GM18517 (cell line): ENCODE results near the gene SYK.
"Not testable (repeated sequence)": the region's sequence is repeated elsewhere in the genome, so short reads cannot be mapped to it uniquely, and the experiment has no call there.

Experiments used
- ATAC-seq: cut with Tn5 transposase; IDR thresholded peaks from one replicate; pipeline ENCODE4 v1.9.1; 2021; ENCODE audit warnings: mild to moderate bottlenecking, moderate library complexity; ENCODE audit not compliant: unreplicated experiment

SYK gene

DNA sequence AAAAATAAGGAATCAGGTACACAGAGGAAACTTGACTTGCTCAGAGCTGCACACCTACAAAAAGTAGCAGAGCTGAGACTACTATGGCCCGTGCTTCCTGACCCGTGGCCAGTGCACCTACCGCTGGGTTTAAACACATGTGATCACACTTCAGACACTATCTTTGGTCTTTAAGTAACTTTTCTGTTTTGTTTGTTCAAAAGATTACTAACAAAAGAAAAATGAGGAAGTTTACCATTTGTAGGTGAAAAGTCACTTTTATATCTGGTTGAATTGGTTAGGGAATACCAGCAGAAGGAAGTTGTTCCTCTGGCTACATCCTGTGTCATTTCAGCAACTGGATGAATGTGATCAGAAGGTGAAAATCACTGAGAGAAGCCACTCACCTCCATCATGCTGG is 6.5 kb upstream of the SYK start:
- peak; percentile 43 for ATAC-seq

DNA sequence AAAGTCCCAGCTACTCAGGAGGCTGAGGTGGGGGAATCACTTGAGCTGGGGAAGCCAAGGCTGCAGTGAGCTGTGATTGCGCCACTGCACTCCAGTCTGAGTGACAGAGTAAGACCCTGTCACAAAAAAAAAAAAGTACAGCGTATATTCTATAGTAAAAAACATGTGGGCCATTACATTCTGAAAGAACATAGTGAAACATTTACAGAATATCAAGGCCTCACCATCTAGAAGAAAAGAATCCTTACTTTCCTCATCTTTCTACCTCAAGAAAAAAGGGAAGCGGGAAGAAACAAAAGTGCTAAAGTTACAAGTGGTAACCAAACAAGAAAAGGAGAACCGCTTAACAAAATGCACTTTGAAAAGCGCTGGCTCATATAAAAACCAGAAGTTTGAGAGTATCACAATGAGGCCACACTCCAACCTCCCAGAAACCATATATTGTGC is 5.7 kb upstream of the SYK start:
- no peak for ATAC-seq

DNA sequence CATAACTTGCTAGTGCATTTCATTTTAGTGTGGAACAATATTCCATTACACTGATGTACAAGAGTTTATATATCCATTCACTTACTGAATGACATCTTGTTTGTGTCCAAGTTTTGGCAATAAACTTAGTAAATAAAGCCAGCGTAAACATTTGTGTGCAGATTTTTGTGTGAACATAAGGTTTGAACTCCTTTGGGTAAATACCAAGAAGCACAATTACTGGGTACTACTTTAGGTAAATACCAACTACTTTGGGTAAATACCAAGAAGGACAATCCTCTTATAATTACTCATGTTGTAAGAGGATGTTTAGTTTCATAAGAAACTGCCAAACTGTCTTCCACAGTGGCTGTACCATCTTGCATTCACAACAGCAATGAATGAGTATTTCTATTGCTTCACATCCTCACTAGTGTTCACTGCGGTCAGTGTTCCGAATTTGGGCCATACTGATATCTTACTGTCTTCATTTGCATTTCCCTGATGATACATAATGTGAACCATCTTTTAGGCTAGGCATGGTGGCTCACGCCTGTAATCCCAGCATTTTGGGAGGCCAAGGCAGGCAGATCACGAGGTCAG is 2.3 kb upstream of the SYK start:
- ATAC-seq, result no peak

DNA sequence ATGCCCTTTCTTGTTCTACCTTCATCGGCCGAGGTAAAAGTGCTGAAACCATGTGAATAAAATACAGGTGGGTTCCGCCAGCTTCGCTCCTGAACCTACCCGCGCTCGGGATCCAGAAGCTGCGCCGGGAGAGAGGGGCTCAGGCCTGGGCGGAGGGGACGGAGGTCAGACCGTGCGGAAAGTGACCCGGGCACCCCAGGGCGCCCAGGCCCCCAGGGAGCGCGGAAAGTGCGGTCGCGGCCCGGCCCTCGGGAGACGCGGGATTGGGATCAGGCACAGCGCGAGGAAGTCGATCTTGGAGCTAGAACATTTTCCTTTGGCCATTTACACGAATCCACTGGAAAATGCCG is 329 bp downstream of the SYK start:
- peak; percentile 0 for ATAC-seq

DNA sequence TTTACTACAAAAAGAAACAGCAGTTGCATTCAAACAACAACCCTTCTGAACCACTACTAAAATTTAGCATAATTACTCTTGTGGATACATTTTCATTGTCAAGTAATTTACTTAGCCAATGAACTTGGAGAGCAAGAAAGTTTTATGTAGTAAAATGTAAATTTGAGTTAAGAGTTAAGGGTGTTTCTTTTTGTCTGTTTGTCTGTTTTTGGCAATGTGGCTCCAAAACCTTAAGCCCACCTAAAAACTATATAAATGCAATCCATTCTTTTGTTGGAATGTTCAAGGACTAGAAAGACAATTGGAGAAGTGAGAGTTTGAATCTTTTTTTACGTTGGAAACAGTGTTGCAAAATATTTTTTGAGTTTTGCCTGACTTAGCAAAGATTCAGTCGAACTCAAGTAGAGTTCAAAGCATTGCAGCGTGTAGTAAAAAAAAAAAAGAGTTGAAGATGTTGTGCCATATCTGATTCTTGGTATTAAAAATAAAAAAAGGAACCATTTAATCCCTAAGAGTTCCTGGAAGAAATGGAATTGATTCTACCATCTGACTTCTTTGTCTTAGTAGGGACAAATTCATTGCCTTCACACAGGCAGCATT is 867 bp downstream of the SYK start:
- no peak for ATAC-seq

DNA sequence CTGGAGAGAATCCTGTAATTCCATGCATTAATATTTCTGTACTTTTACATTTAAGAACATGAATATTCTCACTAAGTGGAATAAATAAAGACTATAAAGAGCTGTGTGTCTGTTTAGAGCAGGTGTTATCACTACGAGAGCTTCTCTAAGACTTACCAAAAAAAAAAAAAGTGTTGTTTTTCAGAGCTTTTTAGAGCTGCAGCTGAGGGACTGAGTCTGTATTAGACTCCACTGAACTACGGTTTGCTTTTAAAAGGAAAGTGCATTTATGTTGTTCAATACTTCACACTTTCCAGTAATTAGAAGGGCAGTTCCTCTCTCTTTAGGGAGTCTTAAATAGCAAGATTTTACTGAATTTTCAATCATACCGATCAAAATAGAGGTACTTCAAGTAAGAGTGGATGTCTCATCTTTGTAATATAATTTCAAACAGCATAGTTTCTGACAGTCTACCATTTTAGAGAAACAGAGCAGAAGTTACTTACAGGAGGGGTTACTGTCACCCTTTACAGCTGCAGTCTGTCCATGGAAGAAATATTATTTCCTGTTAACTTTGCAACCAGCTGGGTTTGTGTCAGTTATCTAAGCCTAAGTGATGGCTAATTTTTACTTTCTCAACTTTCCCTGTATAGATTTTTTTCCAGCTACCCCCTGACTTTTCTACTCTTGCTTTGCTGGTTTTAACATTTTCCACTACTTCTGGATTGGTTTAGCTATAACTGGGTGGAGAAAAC is 2.4 kb downstream of the SYK start:
- no peak for ATAC-seq

DNA sequence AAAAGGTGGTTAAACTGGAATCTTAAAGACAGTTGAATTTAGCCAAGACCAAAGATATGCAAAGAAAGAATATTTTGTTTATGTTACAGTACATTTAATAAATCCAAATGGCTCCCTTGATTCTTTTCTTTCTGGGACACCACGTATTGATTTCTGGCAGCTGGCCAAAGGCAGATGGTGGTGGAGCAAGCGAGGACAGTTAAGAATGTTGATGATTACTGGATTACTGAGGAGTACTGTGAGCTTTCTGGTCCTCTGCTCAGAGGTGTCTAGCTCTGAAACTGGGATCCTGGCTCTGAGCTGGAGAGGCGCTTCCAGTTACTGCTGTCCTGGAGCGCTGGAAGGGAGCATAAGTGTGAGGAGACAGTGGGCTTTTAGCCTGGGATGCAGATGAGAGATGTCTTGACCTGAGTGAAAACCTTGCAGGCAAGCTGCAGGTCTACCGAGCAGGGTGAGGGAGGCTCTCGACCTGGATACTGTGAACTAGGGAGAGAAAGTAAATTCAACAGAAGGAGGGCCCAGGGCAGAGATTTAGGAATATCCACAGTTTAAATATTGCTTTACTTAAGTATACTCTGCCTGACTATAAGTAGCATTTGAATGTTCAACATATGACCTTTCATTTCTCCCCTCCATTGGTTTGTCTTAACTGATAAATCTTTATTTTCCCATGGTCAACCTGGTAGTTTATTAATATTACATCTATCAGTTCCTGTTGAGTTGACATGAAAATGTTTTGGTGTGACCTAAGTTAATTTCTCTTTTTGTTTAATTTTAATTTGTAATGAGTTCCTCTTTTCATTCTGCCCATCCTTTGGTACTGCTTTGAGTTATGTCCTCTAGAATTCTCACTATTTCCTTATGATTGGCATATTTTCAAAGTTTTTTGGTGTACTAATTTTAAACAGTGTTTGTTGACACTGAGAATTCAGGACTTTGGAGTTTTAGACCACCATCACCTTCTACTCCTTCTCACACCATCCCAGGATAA is 3.7 kb downstream of the SYK start:
- ATAC-seq, result no peak

DNA sequence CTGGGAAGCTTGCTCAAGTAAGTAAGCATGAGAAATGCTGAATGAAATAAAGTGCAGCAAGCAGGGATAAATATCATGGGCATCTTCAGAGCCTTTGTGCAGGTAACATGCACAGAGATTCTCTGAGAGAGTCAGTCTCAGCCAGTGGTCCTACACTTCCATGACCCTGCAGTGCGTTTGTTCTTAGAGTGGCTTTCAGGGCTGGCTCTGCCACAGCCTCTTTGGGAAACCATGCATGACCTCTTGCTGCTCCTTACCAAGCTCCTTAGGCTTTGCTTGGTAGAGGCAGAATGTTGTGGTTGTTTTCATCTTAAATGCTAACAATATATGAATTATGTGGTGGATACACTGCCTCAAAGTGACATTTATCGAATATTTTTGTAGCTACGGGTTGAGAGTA is 5.4 kb downstream of the SYK start:
- no peak for ATAC-seq

DNA sequence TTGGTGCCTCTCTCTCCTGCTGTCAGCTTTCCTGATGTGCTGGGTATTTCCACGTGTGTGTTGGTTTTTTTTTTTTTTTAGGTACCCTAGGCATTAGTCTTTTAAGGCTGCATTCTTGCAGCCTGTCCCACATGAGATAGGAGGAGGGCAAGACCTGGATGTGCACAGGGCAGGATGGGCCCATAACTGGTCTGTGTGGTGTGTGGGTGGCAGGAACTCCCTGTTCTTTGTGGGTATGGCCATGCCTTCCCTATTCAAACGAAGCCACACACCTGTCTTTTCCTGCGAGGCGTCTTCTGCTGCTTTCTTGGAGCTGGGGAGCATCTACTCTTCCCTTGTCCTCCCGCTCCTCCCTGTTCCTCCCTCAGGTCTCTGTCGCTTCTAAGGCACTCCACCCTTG is 6.8 kb downstream of the SYK start:
- ATAC-seq, result no peak

DNA sequence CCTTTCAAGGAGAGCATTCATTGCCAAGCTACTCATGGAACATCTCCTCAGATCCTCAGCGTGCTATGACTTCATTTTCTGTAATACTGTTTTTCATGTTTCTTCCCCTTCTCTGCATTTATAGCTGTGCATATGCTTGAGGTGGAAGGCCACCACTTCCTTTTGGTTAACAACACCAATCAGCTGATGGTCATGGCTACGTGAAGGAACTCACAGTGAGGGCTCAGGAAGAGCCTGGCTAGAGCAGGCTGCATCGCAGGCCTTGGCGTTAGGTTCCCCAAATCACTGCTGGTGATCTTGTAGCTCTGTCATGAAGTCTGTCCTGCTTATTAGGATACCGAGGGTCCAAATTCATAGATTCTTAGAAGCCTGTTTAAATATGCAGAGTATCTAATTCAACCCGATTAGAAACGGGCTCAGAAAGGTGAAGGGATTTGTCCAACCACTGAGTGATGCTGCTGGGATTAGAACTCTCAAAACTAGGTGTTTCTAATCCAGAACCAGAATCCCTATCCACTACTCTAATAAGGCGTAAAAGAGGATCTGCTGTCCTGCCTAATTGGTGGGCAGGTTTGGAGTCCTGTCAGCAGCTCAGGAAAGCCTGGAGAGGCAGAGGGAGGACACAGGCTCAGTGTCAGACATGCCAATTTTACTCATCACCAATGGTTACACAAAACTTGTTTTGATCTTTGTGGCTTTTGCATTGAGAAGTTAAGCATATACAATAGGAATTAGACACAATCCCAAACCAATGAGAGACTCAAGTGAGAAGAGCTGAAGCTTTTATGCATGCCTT is 7.5 kb downstream of the SYK start:
- no peak for ATAC-seq

DNA sequence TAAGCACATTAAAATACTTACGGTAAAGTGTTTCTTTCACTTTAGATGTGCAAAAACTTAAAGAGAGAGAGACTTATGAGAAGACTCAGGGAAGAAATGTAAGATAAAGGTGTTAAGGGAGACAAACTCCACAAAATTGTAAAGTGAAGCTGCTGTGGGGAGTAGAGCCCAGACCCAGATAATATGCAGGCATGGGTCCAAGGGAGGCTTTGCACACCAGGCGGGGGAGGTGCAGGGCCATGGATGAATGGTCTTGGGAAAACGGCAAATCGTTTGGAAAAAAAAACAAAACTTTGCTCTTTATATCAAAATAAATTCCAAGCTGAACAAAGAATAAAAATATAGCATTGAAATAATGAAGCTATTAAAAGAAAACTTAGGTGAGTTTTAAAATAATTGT is 9.1 kb downstream of the SYK start:
- ATAC-seq, result no peak

DNA sequence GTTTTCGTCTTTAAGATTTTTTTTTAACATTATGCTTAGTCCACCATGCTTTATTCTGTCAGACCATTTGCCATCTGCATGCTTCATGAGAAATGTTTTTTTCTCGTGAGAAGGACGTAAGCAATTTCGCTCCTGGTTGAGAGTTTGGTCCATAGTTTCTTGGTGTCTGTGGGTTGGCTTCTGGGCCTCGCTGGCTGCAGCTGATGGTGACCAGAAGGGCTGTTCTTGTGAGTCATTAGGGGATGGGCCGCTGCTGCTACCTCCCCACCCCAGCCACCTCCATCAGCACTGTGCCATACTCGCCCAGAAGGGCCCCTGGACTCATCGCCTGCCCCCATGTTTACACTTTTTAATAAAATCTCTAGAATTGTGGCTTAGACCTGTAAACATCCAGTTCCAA is 11.4 kb downstream of the SYK start:
- no peak for ATAC-seq

DNA sequence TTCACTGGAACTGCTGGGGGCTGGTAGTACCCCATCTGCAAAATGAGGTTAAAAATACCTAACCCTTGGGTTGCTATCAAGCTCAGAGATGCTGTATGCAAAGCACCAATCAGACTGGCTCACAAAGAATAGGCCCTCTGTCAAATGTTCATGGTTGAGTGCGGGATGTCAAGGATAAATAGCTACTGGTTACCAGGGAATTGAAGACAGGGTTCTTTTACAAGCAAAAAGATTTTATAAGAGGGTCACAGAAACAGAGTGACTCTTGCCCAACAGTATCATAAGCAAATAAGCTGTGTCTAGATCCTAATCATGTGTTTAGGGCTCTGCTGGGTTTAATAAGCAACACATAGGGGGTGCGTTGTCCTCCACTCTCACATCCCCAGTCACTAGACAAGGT is 11.9 kb downstream of the SYK start:
- no peak for ATAC-seq

DNA sequence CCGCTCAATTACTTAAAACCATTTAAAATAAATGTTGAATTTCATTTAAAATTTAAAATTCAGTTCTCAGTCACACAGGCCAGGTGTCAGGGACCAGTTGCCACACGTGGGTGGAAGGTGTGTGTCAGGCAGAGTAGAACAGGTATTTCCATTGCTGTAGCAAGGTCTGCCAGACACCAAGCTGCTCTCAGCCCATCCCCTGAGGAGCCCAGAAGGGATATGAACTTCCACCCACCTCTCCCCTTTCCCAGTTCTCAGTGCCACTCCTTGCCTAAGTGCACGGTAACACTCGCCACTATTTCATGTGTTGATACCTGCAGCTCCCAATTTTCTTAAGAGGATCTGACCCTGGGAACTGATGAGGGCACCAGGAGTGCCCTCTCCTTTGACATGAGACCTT is 12.7 kb downstream of the SYK start:
- ATAC-seq, result no peak

DNA sequence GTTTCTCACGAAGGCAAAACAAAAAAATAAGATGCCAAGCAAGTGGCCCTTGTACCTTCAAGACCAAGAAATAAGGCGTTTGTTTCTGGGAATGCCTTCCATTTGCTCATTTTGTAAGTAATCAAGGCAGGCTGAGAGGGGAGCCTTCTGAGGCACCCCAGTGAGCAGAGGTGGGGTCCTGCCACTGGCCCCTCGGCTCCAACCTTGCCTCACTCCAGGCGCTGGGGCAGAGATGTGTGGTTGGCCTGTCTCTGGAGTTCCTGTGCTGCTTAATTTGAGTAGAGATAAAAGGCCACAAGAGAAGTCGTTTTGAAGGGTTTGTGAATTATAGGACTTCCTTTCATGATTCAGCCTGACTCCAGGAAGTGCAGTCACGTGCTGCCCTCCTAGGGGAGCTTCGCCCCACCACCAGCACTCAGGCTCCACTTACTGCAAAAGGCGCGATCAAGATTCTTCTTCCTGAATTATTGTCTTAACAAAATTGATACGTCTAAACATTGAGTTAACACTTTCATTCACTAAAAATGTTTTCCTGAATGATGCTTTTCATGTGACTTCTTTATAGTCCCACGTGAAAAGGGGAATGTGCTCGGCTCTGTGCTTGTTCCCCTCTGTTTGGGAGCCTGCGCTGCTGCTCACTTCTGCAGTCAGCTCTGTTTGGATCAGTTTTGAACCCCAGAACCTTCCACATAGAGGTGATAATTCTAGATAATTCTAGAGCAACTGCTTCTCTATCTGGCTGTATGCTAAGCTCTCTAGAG is 13.7 kb downstream of the SYK start:
- no peak for ATAC-seq

DNA sequence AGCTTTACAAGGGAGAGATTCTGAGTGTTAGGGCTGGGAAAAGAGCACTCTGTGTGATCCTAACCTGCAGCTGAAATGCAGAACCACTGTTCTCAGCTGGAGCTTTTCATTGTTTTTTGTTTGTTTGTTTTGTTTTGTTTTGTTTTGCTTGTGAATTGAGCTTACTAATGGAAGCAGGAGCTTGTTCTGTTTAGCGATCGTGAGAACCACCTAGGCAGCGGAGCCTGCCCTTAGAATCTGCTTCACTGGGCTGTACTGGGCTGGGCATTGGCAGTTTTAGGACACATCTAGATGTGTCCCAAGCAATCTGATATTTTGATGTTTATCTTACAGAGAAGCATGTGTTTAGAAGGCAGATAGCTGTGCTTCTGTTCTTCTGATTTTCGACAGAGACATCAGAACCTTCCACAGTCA is 14.3 kb downstream of the SYK start:
- ATAC-seq, result no peak

DNA sequence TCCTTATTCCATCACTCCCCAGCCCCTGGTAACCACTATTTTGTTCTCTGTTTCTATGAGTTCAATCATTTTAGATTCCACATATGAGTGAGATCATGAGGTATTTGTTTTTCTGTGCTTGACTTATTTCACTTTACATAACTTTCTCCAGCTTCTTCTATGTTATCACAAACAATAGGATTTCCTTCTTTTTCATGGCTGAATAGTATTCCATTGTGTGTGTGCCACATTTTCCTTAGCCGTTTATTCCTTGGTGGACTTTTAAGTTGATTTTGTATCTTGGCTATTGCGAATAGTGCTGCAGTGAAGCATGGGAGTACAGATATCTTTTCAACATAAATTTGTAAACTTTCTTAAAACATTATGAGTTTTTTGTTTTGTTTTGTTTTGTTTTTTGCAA is 15.1 kb downstream of the SYK start:
- ATAC-seq, result no peak

DNA sequence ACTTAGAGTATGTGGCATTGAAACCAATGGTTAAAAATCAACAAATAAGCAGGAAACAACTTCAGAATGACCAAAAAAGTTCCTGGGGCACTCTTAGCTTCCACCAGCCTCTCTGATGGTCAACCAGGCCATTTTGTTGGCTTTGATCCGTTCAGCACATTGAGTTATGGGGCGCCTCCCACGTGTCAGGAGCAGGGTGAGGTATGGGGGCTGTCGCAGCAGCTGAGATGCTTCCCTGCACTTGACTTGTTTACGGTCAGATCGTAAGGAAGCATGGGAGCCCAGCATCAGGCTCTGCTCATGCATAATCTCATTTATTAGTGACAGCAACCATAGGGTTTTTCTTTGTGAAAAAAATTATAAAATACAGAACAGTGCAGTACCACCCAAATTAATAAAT is 16.7 kb downstream of the SYK start:
- no peak for ATAC-seq

DNA sequence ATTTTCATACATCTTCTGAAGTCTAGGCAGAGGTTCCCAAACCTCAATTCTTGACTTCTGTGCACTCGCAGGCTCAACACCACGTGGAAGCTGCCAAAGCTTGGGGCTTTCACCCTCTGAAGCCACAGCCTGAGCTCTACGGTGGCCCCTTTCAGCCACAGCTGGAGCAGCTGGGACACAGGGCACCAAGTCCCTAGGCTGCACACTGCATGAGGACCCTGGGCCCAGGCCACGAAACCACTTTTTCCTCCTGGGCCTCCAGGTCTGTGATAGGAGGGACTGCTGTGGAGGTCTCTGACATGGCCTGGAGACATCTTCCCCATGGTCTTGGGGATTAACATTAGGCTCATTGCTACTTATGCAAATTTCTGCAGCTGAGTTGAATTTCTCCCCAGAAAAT is 18.8 kb downstream of the SYK start:
- not testable (repeated sequence) for ATAC-seq

DNA sequence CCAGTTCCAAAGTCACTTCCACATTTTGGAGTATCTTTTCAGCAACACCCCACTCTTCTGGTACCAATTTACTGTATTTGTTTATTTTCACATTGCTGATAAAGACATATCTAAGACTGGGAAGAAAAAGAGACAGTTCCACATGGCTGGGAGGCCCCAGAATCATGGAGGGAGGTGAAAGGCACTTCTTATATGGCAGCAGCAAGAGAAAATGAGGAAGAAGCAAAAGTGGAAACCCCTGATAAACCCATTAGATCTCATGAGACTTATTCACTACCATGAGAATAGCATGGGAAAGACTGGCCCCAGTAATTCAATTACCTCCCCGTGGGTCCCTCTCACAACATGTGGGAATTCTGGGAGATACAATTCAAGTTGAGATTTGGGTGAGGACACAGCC is 19.6 kb downstream of the SYK start:
- ATAC-seq, result not testable (repeated sequence)
